ENCODE data around the gene PLVAP. TPM values are rescaled to one million over a fixed set of nuclear protein-coding genes. Genes with fewer than 3 reads are reported as not detected.

PLVAP gene
- total RNA-seq, 1 donor from 2014 or later = 0.95 TPM

DNA sequence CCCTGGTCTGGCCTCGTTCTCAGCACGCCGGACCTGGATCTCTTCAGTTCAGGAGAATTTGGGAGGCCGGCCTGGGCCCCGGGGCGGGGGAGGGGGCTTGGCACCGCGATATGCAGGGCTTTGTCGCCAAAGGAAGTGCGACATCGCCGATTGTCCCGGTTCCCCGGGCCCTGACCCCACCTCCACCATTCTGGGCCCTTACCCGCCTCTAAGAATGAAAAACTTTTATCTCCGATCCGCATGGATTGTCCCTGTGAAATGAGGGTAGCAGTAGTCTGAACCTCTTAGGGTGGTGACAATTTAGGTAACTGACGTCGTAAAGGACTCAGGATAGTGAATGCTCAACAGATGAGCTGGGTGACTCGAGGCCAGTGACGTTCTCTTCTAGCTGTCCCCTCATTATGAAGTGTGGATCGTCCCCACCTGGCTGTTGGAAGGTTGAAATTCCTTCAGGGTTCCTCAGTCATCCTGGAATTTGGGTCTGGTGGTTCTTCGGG, 67.1 kb downstream of the PLVAP start:
- H3K4me1 Mint-ChIP-seq (ENCODE audit: low read depth, unreplicated experiment) = peaks cover 22% of the 10 kb centered on the region
- H3K9me3 ChIP-seq (ENCODE audit: insufficient read depth, low read depth, low read length) = no peaks in the 10 kb centered on the region
- peak overlapping the region; percentile 91 for H3K4me3 Mint-ChIP-seq (ENCODE audit: unreplicated experiment)
- H3K27me3 ChIP-seq (ENCODE audit: insufficient read depth, low read length) = no peaks in the 10 kb centered on the region
- TF ChIP-seq EZH2 (IDR thresholded peaks at IDR 0.05; ENCODE audit: insufficient read depth, low read length) (no peak), CTCF (IDR thresholded peaks at IDR 0.05; ENCODE audit: insufficient read depth, low read depth, low read length) (no peak)
- H3K27ac ChIP-seq (ENCODE audit: low read depth, low read length) = peak overlapping the region; percentile 77
- peaks cover 28% of the 10 kb centered on the region for H3K4me1 ChIP-seq (ENCODE audit: insufficient read depth, low read length)
- H3K4me2 ChIP-seq (ENCODE audit: low read length) = peak overlapping the region; percentile 91
- peak overlapping the region; percentile 76 for H3K4me3 ChIP-seq (ENCODE audit: insufficient read depth, low read depth, low read length)
- H3K36me3 Mint-ChIP-seq (ENCODE audit: low read depth, unreplicated experiment) = peaks cover 3% of the 10 kb centered on the region
- H3K36me3 ChIP-seq (ENCODE audit: insufficient read depth, low read length) = no peaks in the 10 kb centered on the region
- DNase-seq (ENCODE audit: low read depth) = no peak
- H4K20me1 ChIP-seq (ENCODE audit: insufficient read depth, low read length) = peaks cover 43% of the 10 kb centered on the region
- FAIRE-seq = no peak
- peak overlapping the region; percentile 95 for H3K9ac ChIP-seq (ENCODE audit: low read length)
- H3K79me2 ChIP-seq (ENCODE audit: insufficient read depth, low read length) = peaks cover 58% of the 10 kb centered on the region
- no peaks in the 10 kb centered on the region for H3K9me3 Mint-ChIP-seq (ENCODE audit: unreplicated experiment)
- peak overlapping the region; percentile 85 for H3K27ac Mint-ChIP-seq (ENCODE audit: unreplicated experiment)
- H2AFZ ChIP-seq (ENCODE audit: low read depth, low read length) = no peak overlapping the region
- no peaks in the 10 kb centered on the region for H3K27me3 Mint-ChIP-seq (ENCODE audit: low read depth, unreplicated experiment)

GRCh38 chr19:17309198-17309964, 67.8 kb downstream of the PLVAP start, which contains the start of gene DDA1:
TSS of gene DDA1 (plus strand) at chr19:17309563. CDS start at chr19:17309655, 92 bp downstream.
- peak within 1 kb of the TSS; percentile 77 for H3K27ac ChIP-seq (ENCODE audit: low read depth, low read length)
- H3K27me3 Mint-ChIP-seq (ENCODE audit: low read depth, unreplicated experiment) = no peaks in the 10 kb centered on the region

More at GRCh38 chr19:17309198-17309964, 67.8 kb downstream of the PLVAP start, which contains the start of gene DDA1:
- H3K4me3 ChIP-seq (ENCODE audit: insufficient read depth, low read depth, low read length) = peak within 1 kb of the TSS; percentile 76
- peak within 1 kb of the TSS; percentile 91 for H3K4me3 Mint-ChIP-seq (ENCODE audit: unreplicated experiment)
- H3K9me3 Mint-ChIP-seq (ENCODE audit: unreplicated experiment) = no peaks in the 10 kb centered on the region
- H3K9ac ChIP-seq (ENCODE audit: low read length) = peak within 1 kb of the TSS; percentile 95
- H3K4me2 ChIP-seq (ENCODE audit: low read length) = peak within 1 kb of the TSS; percentile 91
- FAIRE-seq (peak; percentile 39), DNase-seq (ENCODE audit: low read depth) (peak; percentile 100)
- peaks cover 24% of the 10 kb centered on the region for H3K4me1 Mint-ChIP-seq (ENCODE audit: low read depth, unreplicated experiment)
- H3K27ac Mint-ChIP-seq (ENCODE audit: unreplicated experiment) = peak within 1 kb of the TSS; percentile 85
- no peaks in the 10 kb centered on the region for H3K27me3 ChIP-seq (ENCODE audit: insufficient read depth, low read length)
- H3K9me3 ChIP-seq (ENCODE audit: insufficient read depth, low read depth, low read length) = no peaks in the 10 kb centered on the region
- H3K36me3 Mint-ChIP-seq (ENCODE audit: low read depth, unreplicated experiment) = peaks cover 3% of the 10 kb centered on the region
- H2AFZ ChIP-seq (ENCODE audit: low read depth, low read length) = peak within 1 kb of the TSS; percentile 78
- no peaks in the 10 kb centered on the region for H3K36me3 ChIP-seq (ENCODE audit: insufficient read depth, low read length)
- no peak for TF ChIP-seq EZH2 (IDR thresholded peaks at IDR 0.05; ENCODE audit: insufficient read depth, low read length)
- no peak for TF ChIP-seq CTCF (IDR thresholded peaks at IDR 0.05; ENCODE audit: insufficient read depth, low read depth, low read length)
- peaks cover 43% of the 10 kb centered on the region for H4K20me1 ChIP-seq (ENCODE audit: insufficient read depth, low read length)
- peaks cover 58% of the 10 kb centered on the region for H3K79me2 ChIP-seq (ENCODE audit: insufficient read depth, low read length)
- peaks cover 28% of the 10 kb centered on the region for H3K4me1 ChIP-seq (ENCODE audit: insufficient read depth, low read length)
